Activated T-cell treated with anti-CD3 and anti-CD28 coated beads, Interleukin-2, amount 50 U/mL, for 24 hours (primary cell): ENCODE measurements around the gene RBP5.

Experiments
- DNase-seq: peaks from one replicate; pipeline ENCODE4 v3.0.0-alpha.2; 2020
- H3K27ac Mint-ChIP-seq: 2 replicates; pipeline ENCODE4 v1.8.0; 2020; ENCODE audit warnings: mild to moderate bottlenecking, mixed read lengths
- H3K27me3 Mint-ChIP-seq: 2 replicates; pipeline ENCODE4 v1.8.0; 2020; ENCODE audit warnings: mixed read lengths
- H3K36me3 Mint-ChIP-seq: 2 replicates; pipeline ENCODE4 v1.8.0; 2020; ENCODE audit warnings: low read depth, mixed read lengths
- H3K4me1 Mint-ChIP-seq: 2 replicates; pipeline ENCODE4 v1.8.0; 2020; ENCODE audit warnings: low read depth, mixed read lengths
- H3K4me3 Mint-ChIP-seq: 2 replicates; pipeline ENCODE4 v1.8.0; 2020; ENCODE audit warnings: mild to moderate bottlenecking, moderate library complexity, mixed read lengths
- H3K9me3 Mint-ChIP-seq: 2 replicates; pipeline ENCODE4 v1.8.0; 2020; ENCODE audit warnings: mixed read lengths

The RBP5 gene

GRCh38 chr12:7121324-7121723 lies 7.4 kb downstream of the RBP5 start:
- no peak overlapping the region for H3K4me3 Mint-ChIP-seq
- DNase-seq = no peak
- no peaks in the 10 kb centered on the region for H3K4me1 Mint-ChIP-seq
- peaks cover 26% of the 10 kb centered on the region for H3K36me3 Mint-ChIP-seq
- no peak overlapping the region for H3K27ac Mint-ChIP-seq
- H3K9me3 Mint-ChIP-seq = no peaks in the 10 kb centered on the region
- H3K27me3 Mint-ChIP-seq = no peaks in the 10 kb centered on the region

- no peak overlapping the region for H3K4me3 Mint-ChIP-seq
- H3K27me3 Mint-ChIP-seq = no peaks in the 10 kb centered on the region
- H3K9me3 Mint-ChIP-seq = no peaks in the 10 kb centered on the region
Observed at GRCh38 chr12:7120166-7120565, 8.5 kb downstream of the RBP5 start.

GRCh38 chr12:7118881-7119280 lies 9.8 kb downstream of the RBP5 start:
- Mint-ChIP-seq H3K4me3 (no peak overlapping the region), H3K27me3 (no peaks in the 10 kb centered on the region), H3K9me3 (no peaks in the 10 kb centered on the region), H3K4me1 (no peaks in the 10 kb centered on the region), H3K27ac (no peak overlapping the region), H3K36me3 (peaks cover 51% of the 10 kb centered on the region)
- no peak for DNase-seq

More at GRCh38 chr12:7120166-7120565, 8.5 kb downstream of the RBP5 start:
- no peak for DNase-seq
- H3K27ac Mint-ChIP-seq = no peak overlapping the region
- no peaks in the 10 kb centered on the region for H3K4me1 Mint-ChIP-seq
- H3K36me3 Mint-ChIP-seq = peaks cover 38% of the 10 kb centered on the region

- DNase-seq = no peak
- H3K36me3 Mint-ChIP-seq = peaks cover 57% of the 10 kb centered on the region
- no peaks in the 10 kb centered on the region for H3K27me3 Mint-ChIP-seq
- no peak overlapping the region for H3K4me3 Mint-ChIP-seq
- H3K4me1 Mint-ChIP-seq = peaks cover 5% of the 10 kb centered on the region
- no peak overlapping the region for H3K27ac Mint-ChIP-seq
- H3K9me3 Mint-ChIP-seq = no peaks in the 10 kb centered on the region
Observed at GRCh38 chr12:7117670-7118069, 11.0 kb downstream of the RBP5 start.

GRCh38 chr12:7116916-7117315 lies 11.8 kb downstream of the RBP5 start:
- peaks cover 59% of the 10 kb centered on the region for H3K36me3 Mint-ChIP-seq
- H3K27me3 Mint-ChIP-seq = no peaks in the 10 kb centered on the region
- no peak for DNase-seq
- H3K4me3 Mint-ChIP-seq = no peak overlapping the region
- no peak overlapping the region for H3K27ac Mint-ChIP-seq
- no peaks in the 10 kb centered on the region for H3K9me3 Mint-ChIP-seq
- peaks cover 5% of the 10 kb centered on the region for H3K4me1 Mint-ChIP-seq

GRCh38 chr12:7116196-7116595 lies 12.5 kb downstream of the RBP5 start:
- peaks cover 5% of the 10 kb centered on the region for H3K4me1 Mint-ChIP-seq
- peaks cover 65% of the 10 kb centered on the region for H3K36me3 Mint-ChIP-seq
- H3K4me3 Mint-ChIP-seq = no peak overlapping the region

GRCh38 chr12:7114851-7115250 lies 13.8 kb downstream of the RBP5 start:
- Mint-ChIP-seq H3K27me3 (no peaks in the 10 kb centered on the region), H3K36me3 (peaks cover 64% of the 10 kb centered on the region), H3K4me3 (no peak overlapping the region)

More at GRCh38 chr12:7116196-7116595, 12.5 kb downstream of the RBP5 start:
- DNase-seq = no peak
- Mint-ChIP-seq H3K27me3 (no peaks in the 10 kb centered on the region), H3K9me3 (no peaks in the 10 kb centered on the region), H3K27ac (no peak overlapping the region)

GRCh38 chr12:7114008-7114407 lies 14.7 kb downstream of the RBP5 start:
- DNase-seq = no peak
- Mint-ChIP-seq H3K9me3 (no peaks in the 10 kb centered on the region), H3K27ac (no peak overlapping the region), H3K4me1 (peaks cover 15% of the 10 kb centered on the region), H3K4me3 (no peak overlapping the region), H3K36me3 (peaks cover 65% of the 10 kb centered on the region), H3K27me3 (no peaks in the 10 kb centered on the region)

More at GRCh38 chr12:7114851-7115250, 13.8 kb downstream of the RBP5 start:
- H3K9me3 Mint-ChIP-seq = no peaks in the 10 kb centered on the region
- H3K4me1 Mint-ChIP-seq = peaks cover 8% of the 10 kb centered on the region
- H3K27ac Mint-ChIP-seq = no peak overlapping the region
- no peak for DNase-seq

GRCh38 chr12:7113389-7113871 lies 15.3 kb downstream of the RBP5 start:
- Mint-ChIP-seq H3K9me3 (no peaks in the 10 kb centered on the region), H3K36me3 (peaks cover 65% of the 10 kb centered on the region), H3K27ac (no peak overlapping the region), H3K4me1 (peaks cover 15% of the 10 kb centered on the region), H3K4me3 (no peak overlapping the region), H3K27me3 (no peaks in the 10 kb centered on the region)
- peak; percentile 49 for DNase-seq

- Mint-ChIP-seq H3K4me1 (peaks cover 22% of the 10 kb centered on the region), H3K27me3 (no peaks in the 10 kb centered on the region), H3K36me3 (peaks cover 61% of the 10 kb centered on the region), H3K9me3 (no peaks in the 10 kb centered on the region), H3K27ac (no peak overlapping the region), H3K4me3 (no peak overlapping the region)
- no peak for DNase-seq
Observed at GRCh38 chr12:7112041-7112440, 16.6 kb downstream of the RBP5 start.

- peaks cover 9% of the 10 kb centered on the region for H3K9me3 Mint-ChIP-seq
- H3K27me3 Mint-ChIP-seq = no peaks in the 10 kb centered on the region
- H3K4me1 Mint-ChIP-seq = peaks cover 33% of the 10 kb centered on the region
- H3K4me3 Mint-ChIP-seq = no peak overlapping the region
- no peak for DNase-seq
- H3K36me3 Mint-ChIP-seq = peaks cover 61% of the 10 kb centered on the region
- H3K27ac Mint-ChIP-seq = no peak overlapping the region
Observed at GRCh38 chr12:7110661-7111060, 18.0 kb downstream of the RBP5 start.

- peak overlapping the region; percentile 93 for H3K27ac Mint-ChIP-seq
- H3K36me3 Mint-ChIP-seq = peaks cover 57% of the 10 kb centered on the region
- H3K27me3 Mint-ChIP-seq = no peaks in the 10 kb centered on the region
- peak overlapping the region; percentile 93 for H3K4me3 Mint-ChIP-seq
- H3K9me3 Mint-ChIP-seq = peaks cover 12% of the 10 kb centered on the region
- DNase-seq = no peak
- peaks cover 38% of the 10 kb centered on the region for H3K4me1 Mint-ChIP-seq
Observed at GRCh38 chr12:7109572-7109920, 19.1 kb downstream of the RBP5 start.

- Mint-ChIP-seq H3K27me3 (no peaks in the 10 kb centered on the region), H3K4me1 (peaks cover 38% of the 10 kb centered on the region), H3K9me3 (peaks cover 12% of the 10 kb centered on the region), H3K4me3 (peak within 1 kb of the TSS; percentile 93), H3K36me3 (peaks cover 53% of the 10 kb centered on the region), H3K27ac (peak within 1 kb of the TSS; percentile 98)
- peak; percentile 92 for DNase-seq
Observed at GRCh38 chr12:7108796-7109571, 19.7 kb downstream of the RBP5 start, which contains the start of gene C1RL. Gene C1RL (minus strand): TSS chr12:7109214. CDS start chr12:7109180, 34 bp downstream.

GRCh38 chr12:7108003-7108795 lies 20.5 kb downstream of the RBP5 start:
- Mint-ChIP-seq H3K27ac (peak overlapping the region; percentile 98), H3K9me3 (peaks cover 12% of the 10 kb centered on the region), H3K4me3 (peak overlapping the region; percentile 93), H3K4me1 (peaks cover 40% of the 10 kb centered on the region), H3K36me3 (peaks cover 53% of the 10 kb centered on the region), H3K27me3 (no peaks in the 10 kb centered on the region)
- peak; percentile 84 for DNase-seq

- Mint-ChIP-seq H3K4me1 (peaks cover 42% of the 10 kb centered on the region), H3K27ac (peak overlapping the region; percentile 98), H3K9me3 (peaks cover 12% of the 10 kb centered on the region), H3K4me3 (peak overlapping the region; percentile 93), H3K27me3 (no peaks in the 10 kb centered on the region), H3K36me3 (peaks cover 52% of the 10 kb centered on the region)
- DNase-seq = no peak
Observed at GRCh38 chr12:7107636-7108002, 21.1 kb downstream of the RBP5 start.
